GM19023 (cell line): Measurements from ENCODE around the gene MSI2.

Experiments used
- ATAC-seq: cut with Tn5 transposase; IDR thresholded peaks from one replicate; pipeline ENCODE4 v1.9.1; 2021; ENCODE audit warnings: mild to moderate bottlenecking, moderate library complexity; ENCODE audit not compliant: unreplicated experiment

MSI2 gene

GRCh38 chr17:57363580-57363979, 107.3 kb downstream of the MSI2 start:
- ATAC-seq, result no peak

DNA sequence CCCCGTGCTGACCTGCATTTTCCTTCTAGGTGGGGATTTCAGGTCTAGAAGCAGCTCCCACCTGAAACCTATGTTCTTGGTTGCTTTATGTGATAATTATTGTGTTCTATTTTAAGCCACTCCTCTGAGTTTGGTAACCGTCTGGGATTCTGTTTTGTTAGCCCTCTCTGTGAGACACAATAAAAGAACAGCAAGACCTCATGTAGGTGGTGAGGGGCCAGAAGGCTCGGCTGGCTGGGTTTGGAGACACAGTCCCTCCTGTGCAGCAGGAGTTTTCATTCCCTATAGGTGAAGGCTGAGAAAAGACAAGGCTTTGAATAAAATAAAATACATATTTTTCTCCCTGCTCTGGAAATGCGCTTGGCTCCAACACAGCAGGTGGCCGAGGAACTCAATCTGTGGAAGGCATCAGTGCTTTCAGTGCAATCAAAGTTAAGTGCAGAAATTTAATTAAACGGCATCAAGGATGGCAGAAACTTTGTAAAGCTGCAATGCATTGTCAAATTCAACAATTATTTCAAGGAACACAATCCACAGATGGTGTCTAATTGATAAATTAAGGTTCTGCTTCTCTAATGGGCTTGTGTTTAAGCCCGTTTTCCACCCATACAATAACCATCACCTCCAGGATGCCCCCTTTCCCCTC, 107.8 kb downstream of the MSI2 start:
- ATAC-seq, result no peak

GRCh38 chr17:57365420-57365819, 109.1 kb downstream of the MSI2 start:
- no peak for ATAC-seq

GRCh38 chr17:57366177-57366557, 109.8 kb downstream of the MSI2 start:
- no peak for ATAC-seq

- ATAC-seq, result no peak
Observed at GRCh38 chr17:57366558-57367351, 110.4 kb downstream of the MSI2 start.

GRCh38 chr17:57368637-57369336, 112.5 kb downstream of the MSI2 start:
- ATAC-seq, result no peak

DNA sequence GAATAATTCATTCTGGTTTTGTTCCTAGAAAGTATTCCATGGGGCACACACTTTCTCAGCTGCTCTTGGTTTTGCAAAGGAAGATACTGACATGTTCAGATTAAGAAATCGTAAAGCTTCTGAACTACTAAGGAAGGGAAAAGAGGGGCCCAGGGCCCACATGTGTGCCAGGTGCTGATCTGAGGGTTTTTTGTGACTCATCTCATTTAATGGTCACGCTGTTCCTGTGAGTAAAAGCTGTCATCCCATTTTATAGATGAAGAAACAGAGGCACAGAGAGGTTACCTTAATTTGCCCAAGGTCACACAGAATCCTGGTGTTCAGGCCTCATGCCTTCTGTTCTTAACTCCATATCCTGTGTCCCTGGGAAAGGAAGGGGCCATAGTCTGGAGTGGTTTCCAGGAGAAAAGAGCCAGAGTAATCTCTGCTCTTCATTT, 113.2 kb downstream of the MSI2 start:
- ATAC-seq, result no peak

GRCh38 chr17:57370037-57370581, 113.8 kb downstream of the MSI2 start:
- no peak for ATAC-seq

DNA sequence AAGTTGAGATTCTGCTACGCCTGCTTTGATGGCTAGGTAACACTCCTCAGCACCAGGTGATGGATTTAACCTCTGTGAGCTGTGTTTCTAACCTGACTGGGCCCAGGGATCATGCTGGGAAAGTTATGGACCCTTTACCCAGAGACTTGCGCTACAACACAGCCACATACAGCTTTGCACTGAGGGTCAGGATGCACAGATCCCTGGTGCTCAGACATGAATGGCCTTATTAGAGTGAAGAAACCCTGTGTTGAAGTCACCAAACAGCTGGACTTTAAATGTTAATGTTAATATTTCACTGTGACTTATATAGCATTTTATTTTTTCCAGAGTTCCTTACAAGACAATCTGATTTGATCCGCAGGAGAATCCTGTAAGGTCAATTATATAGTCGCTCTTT, 114.3 kb downstream of the MSI2 start:
- ATAC-seq, result no peak

- ATAC-seq, result no peak
Observed at GRCh38 chr17:57372156-57372555, 115.8 kb downstream of the MSI2 start.

DNA sequence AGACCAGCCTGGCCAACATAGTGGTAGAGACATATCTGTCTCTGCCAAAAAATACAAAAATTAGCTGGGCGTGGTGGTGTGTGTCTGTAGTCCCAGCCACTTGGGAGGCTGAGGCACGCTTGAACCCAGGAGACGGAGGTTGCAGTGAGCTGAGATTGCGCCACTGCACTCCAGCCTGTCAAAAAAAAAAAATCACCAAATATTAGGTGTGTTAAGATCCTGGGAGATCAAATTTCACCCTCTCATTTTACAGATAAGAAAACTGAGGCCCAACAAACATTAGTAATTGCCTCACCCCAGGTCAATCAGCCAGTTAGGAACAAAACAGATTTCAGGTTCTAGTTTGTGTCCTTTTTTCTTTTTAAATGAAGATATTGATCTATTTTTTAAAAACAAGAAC, 116.7 kb downstream of the MSI2 start:
- ATAC-seq, result no peak

GRCh38 chr17:57373756-57374155, 117.4 kb downstream of the MSI2 start:
- ATAC-seq, result no peak

DNA sequence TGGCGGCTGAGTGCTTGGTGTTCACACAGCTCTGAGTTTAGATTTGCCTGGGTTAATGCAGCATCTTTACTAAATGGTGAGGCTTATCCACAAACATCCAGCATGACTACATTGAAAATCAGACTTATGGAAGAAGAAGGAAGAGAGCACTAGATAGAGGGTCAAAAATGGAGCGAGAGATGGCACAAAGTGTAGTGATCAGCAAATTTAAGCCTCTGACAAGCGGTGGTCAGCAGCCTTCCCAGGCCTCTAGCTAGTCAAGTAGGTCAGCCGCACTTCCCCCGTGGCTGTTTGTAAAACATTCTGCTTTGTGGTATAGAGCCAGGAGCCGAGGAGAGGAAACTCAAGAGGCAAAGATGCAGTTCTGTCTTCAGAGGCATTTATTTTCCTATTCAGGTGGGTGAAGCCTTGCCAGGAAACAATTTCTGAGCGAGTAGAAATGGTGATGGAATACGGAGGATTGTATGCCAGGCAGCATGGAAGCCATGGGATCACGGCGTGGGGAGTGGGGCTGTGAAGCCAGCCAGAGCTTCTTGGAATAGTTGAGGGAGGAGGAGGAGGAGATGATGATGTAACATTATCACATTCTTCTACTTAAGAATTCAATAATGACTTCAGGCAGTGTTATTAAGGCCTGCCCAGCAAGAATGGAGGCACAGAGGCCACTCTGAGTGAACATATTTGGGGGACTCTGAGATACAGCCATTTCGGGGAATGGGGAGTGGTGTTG, 118.9 kb downstream of the MSI2 start:
- no peak for ATAC-seq

- ATAC-seq, result no peak
Observed at GRCh38 chr17:57375770-57376225, 119.5 kb downstream of the MSI2 start.

DNA sequence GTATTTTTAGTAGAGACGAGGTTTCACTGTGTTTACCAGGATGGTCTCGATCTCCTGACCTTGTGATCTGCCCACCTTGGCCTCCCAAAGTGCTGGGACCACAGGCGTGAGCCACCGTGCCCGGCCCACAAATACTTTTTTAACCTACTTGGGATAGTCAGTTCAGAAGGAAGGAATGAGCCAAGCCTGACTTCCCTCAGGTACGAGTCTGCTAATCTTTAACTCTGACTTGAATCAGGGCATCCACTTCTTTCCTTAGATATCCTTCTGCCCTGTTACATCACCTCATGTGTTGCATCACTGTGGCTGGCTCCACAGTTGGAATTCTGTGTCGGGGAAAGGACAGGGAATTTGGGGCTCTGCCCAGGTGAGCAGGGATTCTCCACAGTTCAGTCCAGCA, 120.8 kb downstream of the MSI2 start:
- no peak for ATAC-seq

DNA sequence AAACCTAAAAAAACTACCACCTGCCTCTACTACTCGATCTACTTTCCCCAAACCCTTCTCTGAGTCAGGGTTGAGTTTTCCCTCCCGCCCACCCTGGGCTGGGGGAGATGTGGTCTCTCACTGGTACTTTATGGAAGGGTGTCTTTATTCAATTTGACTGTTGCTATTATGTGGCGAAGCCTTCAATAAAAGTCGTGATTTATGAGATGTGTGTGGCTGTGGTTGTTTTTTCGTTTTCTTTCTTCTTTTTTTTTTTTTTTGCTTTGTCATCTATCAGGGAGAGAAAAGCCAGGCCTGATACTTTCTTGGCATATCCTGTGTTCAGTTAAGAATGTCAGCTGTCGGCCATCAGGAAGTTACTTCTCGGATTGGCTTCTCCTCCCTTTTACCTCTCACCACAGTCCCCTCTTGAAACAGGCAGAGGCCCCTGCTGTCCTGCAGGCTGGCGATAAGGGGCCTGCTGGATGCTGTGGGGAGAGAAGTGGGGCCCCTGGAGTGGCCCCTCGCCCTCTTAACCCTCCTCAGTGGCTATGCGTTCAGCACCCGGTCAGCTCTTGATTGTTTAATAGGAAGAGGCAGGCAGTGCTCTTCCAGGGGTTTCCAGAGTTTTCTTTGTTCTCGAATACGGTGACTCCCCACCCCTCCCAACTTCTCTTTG, 123.0 kb downstream of the MSI2 start:
- no peak for ATAC-seq

DNA sequence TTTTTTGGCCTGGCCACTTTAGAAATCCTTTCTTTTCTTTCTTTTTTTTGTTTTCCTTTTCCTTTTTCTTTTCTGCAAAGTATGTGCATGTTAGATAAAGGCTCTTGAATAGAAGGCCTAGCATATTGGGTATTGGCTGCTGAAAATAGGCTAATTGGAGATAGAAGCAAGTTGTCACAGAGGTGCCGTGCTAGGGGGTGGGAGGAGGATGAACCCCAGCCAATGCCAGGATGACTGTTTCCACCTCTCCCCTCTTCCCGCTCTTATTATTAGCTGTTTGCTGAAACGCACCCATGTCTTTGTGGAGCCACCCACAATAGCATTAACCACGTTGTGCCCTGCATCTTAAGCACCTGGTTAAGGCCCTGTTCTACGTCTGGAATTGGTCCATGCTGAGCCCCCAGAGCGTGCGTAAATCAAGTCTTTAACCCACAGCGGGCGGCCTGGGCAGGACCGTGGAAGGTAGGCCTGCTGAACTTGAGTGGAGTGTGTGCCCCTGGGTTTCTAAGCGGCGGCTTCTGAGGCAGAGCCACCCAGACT, 123.6 kb downstream of the MSI2 start:
- no peak for ATAC-seq

GRCh38 chr17:57381498-57381897, 125.2 kb downstream of the MSI2 start:
- ATAC-seq, result no peak

DNA sequence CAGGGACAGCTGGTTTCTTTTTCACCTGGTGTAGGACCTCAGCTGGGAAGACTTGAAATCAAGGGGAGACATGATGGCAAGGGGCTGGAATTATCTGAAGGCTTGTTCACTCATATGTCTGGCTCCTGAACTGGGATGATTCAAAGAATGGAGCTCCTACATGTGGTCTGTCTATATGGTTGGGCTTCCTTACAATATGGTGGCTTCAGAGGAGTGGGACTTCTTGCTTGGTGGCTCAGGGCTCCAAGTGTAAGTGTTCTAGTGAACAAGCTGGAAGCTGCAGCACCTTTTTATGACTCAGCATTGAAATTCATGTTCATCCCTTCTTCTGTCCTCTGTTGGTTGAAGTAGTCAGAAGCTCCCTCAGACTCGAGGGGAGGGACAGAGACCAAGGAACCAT, 127.9 kb downstream of the MSI2 start:
- ATAC-seq, result no peak

DNA sequence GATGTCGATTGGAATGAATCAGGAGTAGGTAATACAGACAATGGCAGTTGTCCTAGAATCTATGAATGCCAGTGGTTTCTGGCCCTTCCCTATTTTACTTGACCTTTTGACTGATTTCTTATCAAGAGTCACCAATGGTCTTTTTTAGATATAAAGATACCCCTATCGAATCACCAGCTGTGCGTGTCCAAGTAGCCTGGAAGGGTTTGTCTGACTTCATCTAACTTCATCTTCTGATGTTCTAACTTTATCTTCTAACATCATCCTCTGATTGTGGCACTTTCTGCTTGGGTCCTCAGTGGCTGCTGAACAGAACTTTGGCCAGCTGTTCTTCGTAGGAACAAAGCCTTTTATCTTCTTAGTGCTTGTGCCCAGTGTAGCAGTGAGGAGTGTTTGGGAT, 129.7 kb downstream of the MSI2 start:
- ATAC-seq, result no peak
